Smooth muscle cell (in vitro differentiated cells): ENCODE measurements around the gene TMEM50A. TPM values are rescaled to one million over a fixed set of nuclear protein-coding genes. Genes with fewer than 3 reads are reported as not detected.
"Not testable (repeated sequence)": the region's sequence is repeated elsewhere in the genome, so short reads cannot be mapped to it uniquely, and the experiment has no call there.

ENCODE experiments used
- DNase-seq: peaks from one replicate; lab custom pipeline; 2025; ENCODE audit not compliant: unreplicated experiment; lab: John Stamatoyannopoulos, UW
- H2AFZ ChIP-seq: fragments of 200-600 bp; sonication (generic); 2 replicates; pipeline ENCODE4 v1.6.0; 2016; ENCODE audit warnings: antibody characterized with exemption, low read depth, mild to moderate bottlenecking
- H3F3A ChIP-seq: fragments of 200-600 bp; sonication (generic); 2 replicates; pipeline ENCODE4 v1.6.0; 2017; ENCODE audit warnings: antibody characterized with exemption, low read depth
- H3K27ac ChIP-seq: fragments of 200-600 bp; sonication (generic); 2 replicates; pipeline ENCODE4 v1.5.1; 2016; ENCODE audit warnings: low read depth, mild to moderate bottlenecking
- H3K27me3 ChIP-seq: fragments of 200-600 bp; sonication (generic); 2 replicates; pipeline ENCODE4 v1.6.1; 2016; ENCODE audit warnings: low read depth, mild to moderate bottlenecking
- H3K36me3 ChIP-seq: fragments of 200-600 bp; sonication (generic); 2 replicates; pipeline ENCODE4 v1.5.1; 2016; ENCODE audit warnings: low read depth
- H3K4me1 ChIP-seq: fragments of 200-600 bp; sonication (generic); 2 replicates; pipeline ENCODE4 v1.5.1; 2016; ENCODE audit warnings: low read depth
- H3K4me2 ChIP-seq: fragments of 200-600 bp; sonication (generic); 2 replicates; pipeline ENCODE4 v1.6.0; 2016; ENCODE audit warnings: mild to moderate bottlenecking
- H3K4me3 ChIP-seq: fragments of 200-600 bp; sonication (generic); 2 replicates; pipeline ENCODE4 v1.5.1; 2016; ENCODE audit warnings: mild to moderate bottlenecking
- H3K79me2 ChIP-seq: fragments of 200-600 bp; sonication (generic); 2 replicates; pipeline ENCODE4 v1.6.0; 2016; ENCODE audit warnings: low read depth, mild to moderate bottlenecking
- H3K9ac ChIP-seq: fragments of 200-600 bp; sonication (generic); 2 replicates; pipeline ENCODE4 v1.6.0; 2016; ENCODE audit warnings: low read depth
- H3K9me3 ChIP-seq: fragments of 200-600 bp; sonication (generic); replicated peaks from 2 replicates; pipeline ENCODE4 v1.5.1; 2016; ENCODE audit warnings: low read depth
- H4K20me1 ChIP-seq: fragments of 200-600 bp; sonication (generic); 2 replicates; pipeline ENCODE4 v1.6.0; 2016; ENCODE audit warnings: low read depth
- WGBS: methylation state at CpG from one replicate; pipeline ENCODE4 v1.1.7; 2016; ENCODE audit warnings: low lambda C conversion rate; 5-methylcytosine and 5-hydroxymethylcytosine counted together
- polyA plus RNA-seq: library from polyadenylated mRNA; unstranded; fragments of >200 nt; fragmentation: Nextera tagmentation; extraction: Ambion mirVana; gene quantifications from 2 replicates; pipeline ENCODE4 v1.2.1, GENCODE V29; 2016
- total RNA-seq: library from RNA; depleted of rRNA; stranded (reverse); fragments of >200 nt; gene quantifications from 2 replicates; pipeline ENCODE4 v1.2.3, GENCODE V29; 2014

TMEM50A gene
- total and polyA plus RNA-seq, 2 experiments from 2014 or later, result 133 to 156 TPM

- H3K4me1 ChIP-seq, H3K27ac ChIP-seq, H3K27me3 ChIP-seq, H3K4me2 ChIP-seq, H3K79me2 ChIP-seq, H3F3A ChIP-seq, H2AFZ ChIP-seq, H3K9ac ChIP-seq, H4K20me1 ChIP-seq, H3K4me3 ChIP-seq, H3K9me3 ChIP-seq, DNase-seq, H3K36me3 ChIP-seq: not testable (repeated sequence)
- 83% methylated on average over 10 of the region's 10 CpGs for WGBS
Measured at GRCh38 chr1:25409641-25410427, 71.7 kb downstream of the TMEM50A start.

Other genes starting within 250 kb of the TMEM50A start
- gene SYF2, start 105.8 kb upstream of the TMEM50A start, total RNA-seq, result 57.2 and 61.1 TPM in 2 replicates
- gene SYF2, start 105.8 kb upstream of the TMEM50A start, polyA plus RNA-seq, result 28.1 and 33.9 TPM in 2 replicates
- gene RSRP1, start 90.9 kb upstream of the TMEM50A start, total RNA-seq, result 83.7 and 93.6 TPM in 2 replicates
- 32.3 and 48.8 TPM in 2 replicates for gene RSRP1, start 90.9 kb upstream of the TMEM50A start, polyA plus RNA-seq
- gene RHD, start 65.8 kb upstream of the TMEM50A start, total RNA-seq, result not detected in 2 replicates
- gene RHD, start 65.8 kb upstream of the TMEM50A start, polyA plus RNA-seq, result 0.12 TPM in 1 of 2 replicates, not detected in the other
- 0.45 and 3.8 TPM in 2 replicates for gene RHCE, start 82.5 kb downstream of the TMEM50A start, total RNA-seq
- 3.8 and 4.9 TPM in 2 replicates for gene RHCE, start 82.5 kb downstream of the TMEM50A start, polyA plus RNA-seq
- 29.8 and 33.6 TPM in 2 replicates for gene MACO1, start 92.6 kb downstream of the TMEM50A start, total RNA-seq
- gene MACO1, start 92.6 kb downstream of the TMEM50A start, polyA plus RNA-seq, result 19.1 and 19.8 TPM in 2 replicates
- gene LDLRAP1, start 205.3 kb downstream of the TMEM50A start, total RNA-seq, result 16.2 and 19.5 TPM in 2 replicates
- 30.5 and 39.0 TPM in 2 replicates for gene LDLRAP1, start 205.3 kb downstream of the TMEM50A start, polyA plus RNA-seq